Gastrocnemius medialis (tissue), 4 donors: ENCODE data around the gene MYH9.

Experiments
- POLR2A ChIP-seq, 2 donors: fragments of 450-650 bp; IDR thresholded peaks; one replicate each; pipeline ENCODE4 v1.6.1; 2017; ENCODE audit warnings: antibody characterized with exemption in 2 of 2, mild to moderate bottlenecking in 2 of 2, moderate library complexity in 2 of 2
- TF ChIP-seq, protein P1 (sequence below), 5 experiments: fragments of 450-650 bp in 3 of 5; fragments of 200-600 bp in 2 of 5; sonication (generic) in 2 of 5; IDR thresholded peaks in 4 of 5; conservative IDR thresholded peaks in 1 of 5; 1 replicate in 4 of 5; 2 replicates in 1 of 5; pipeline ENCODE4 v1.5.1; 2016 to 2019; ENCODE audit warnings: antibody characterized with exemption in 5 of 5, mild to moderate bottlenecking in 3 of 5, moderate library complexity in 3 of 5

DNA sequence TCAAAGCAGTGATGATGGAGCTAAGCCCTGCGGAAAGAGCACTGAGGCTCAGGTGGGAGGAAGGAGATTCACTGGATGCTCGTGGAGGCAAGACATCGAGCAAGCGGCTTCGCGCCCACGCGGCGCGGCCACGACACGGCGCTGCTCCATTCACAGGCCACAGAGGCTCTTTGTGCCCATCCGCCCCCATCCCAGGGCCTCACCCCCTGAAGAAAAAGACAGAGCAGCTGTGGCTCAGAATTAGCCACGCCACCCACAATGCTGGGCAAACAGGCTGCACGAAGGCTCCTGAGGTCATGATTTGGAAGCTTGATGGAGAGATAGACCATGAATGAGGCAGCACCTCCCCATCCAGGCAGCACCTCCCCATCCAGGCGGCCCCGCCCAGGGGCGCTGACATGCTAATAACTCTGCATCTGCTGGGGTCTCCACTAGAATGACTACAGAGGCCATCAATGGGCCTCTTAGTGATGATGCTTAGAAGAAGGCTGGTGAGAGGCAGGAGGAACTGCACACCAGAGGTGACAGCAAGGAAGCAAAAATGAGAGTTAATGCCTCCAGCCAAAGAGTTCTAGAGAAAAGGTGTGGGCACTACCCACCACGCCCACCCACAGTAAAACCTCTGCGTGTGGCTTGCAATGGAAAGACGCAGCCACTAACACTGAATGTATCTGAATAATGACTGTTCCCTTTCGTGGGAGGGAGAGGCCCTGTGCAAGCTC is 43.5 kb downstream of the MYH9 start:
- TF ChIP-seq, protein P1, sequence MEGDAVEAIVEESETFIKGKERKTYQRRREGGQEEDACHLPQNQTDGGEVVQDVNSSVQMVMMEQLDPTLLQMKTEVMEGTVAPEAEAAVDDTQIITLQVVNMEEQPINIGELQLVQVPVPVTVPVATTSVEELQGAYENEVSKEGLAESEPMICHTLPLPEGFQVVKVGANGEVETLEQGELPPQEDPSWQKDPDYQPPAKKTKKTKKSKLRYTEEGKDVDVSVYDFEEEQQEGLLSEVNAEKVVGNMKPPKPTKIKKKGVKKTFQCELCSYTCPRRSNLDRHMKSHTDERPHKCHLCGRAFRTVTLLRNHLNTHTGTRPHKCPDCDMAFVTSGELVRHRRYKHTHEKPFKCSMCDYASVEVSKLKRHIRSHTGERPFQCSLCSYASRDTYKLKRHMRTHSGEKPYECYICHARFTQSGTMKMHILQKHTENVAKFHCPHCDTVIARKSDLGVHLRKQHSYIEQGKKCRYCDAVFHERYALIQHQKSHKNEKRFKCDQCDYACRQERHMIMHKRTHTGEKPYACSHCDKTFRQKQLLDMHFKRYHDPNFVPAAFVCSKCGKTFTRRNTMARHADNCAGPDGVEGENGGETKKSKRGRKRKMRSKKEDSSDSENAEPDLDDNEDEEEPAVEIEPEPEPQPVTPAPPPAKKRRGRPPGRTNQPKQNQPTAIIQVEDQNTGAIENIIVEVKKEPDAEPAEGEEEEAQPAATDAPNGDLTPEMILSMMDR (IDR thresholded peaks at IDR 0.05 in 4 of 5, conservative IDR thresholded peaks at IDR 0.05 in 1 of 5) = no peak
- TF ChIP-seq POLR2A (IDR thresholded peaks at IDR 0.05) = no peak
